ENCODE data around the gene CCDC57. TPM values are rescaled to one million over a fixed set of nuclear protein-coding genes. Genes with fewer than 3 reads are reported as not detected.

CCDC57 gene
- total RNA-seq, 1 donor from 2014 or later = 56.6 TPM

DNA sequence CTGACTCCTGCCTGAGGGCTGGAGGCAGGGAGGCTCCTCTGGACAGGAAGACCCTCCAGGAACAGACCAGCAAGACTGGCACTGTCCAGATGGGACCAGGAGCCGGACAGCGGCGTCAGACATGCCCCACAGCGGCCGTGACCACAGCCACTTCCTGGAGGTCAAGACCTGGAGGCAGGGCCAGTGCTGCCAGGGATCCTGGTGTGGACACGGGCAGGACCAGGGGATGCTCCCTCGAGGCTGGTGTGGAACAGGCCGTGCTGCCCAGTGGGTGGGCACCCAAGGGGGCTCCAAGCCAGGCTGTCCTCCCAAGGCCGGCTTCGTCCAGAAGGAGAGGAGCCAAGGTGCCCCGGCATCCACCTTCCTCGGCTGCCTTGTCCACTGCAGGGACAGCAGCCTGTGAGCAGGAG, 4.5 kb upstream of the CCDC57 start:
- no peaks in the 10 kb centered on the region for H3K9me3 Mint-ChIP-seq
- ATAC-seq (ENCODE audit: low read depth) = no peak
- intact Hi-C loops (cut with micrococcal nuclease) = loop anchor here (2.0 kb wide), 1 partner anchor 186 kb away; the partner anchor contains the start of gene RAC3
- no peaks in the 10 kb centered on the region for H3K27me3 Mint-ChIP-seq
- peak overlapping the region; percentile 57 for H3K4me3 Mint-ChIP-seq
- H3K27ac Mint-ChIP-seq = peak overlapping the region; percentile 84
- DNase-seq = no peak
- POLR2A ChIA-PET = interaction anchor here (1.3 to 8.1 kb wide), 4 partner anchors 11 to 180 kb away, joined by 4 to 60 read pairs (median 12); partner anchors contain the start of genes DCXR and SLC16A3
- CTCF ChIA-PET = no interaction called here
- H3K36me3 Mint-ChIP-seq (ENCODE audit: low read depth) = no peaks in the 10 kb centered on the region
- peaks cover 34% of the 10 kb centered on the region for H3K4me1 Mint-ChIP-seq
- TF ChIP-seq CTCF (IDR thresholded peaks at IDR 0.05) = no peak

DNA sequence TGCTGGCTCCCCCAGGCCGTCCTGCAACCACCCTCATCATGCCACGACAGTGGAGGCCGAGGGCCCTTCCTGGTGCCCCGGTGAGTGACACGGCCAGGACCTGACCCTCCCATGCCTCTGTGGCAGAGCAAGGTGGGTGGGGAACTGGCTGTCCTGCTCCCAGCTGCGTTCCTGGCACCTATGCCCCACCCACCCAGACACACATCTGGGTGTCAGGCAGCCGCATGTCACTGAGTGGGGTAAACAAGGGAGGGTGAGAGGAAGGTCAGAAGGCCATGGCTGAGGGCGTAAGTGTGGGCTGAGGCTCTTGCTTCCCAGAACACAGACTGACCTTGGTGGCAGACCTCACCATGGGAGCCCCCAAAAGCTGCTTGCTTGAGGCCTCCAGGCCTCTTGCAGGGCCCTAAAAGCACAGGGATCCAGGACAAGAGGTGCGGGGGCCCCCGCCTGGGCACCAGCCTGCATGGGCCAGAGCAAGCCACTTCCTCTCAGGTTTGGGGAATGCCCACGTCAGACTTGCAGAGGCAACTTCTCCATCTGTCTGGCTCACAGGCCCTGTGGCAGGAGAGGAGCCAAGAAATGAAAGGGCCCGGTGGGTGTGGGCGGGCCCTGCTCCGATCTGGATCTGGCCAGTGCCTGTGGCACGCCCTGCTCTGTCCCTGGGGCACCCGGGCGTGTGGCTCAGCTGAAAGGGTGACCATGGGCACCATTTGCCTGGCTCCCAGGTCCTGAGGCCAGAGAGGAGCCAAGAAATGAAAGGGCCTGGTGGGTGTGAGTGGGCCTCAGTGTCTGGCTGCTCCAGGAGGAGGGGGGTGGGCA, 3.9 kb upstream of the CCDC57 start:
- H3K36me3 Mint-ChIP-seq (ENCODE audit: low read depth) = no peaks in the 10 kb centered on the region
- ATAC-seq (ENCODE audit: low read depth) (peak; percentile 74), DNase-seq (peak; percentile 60)
- peak overlapping the region; percentile 57 for H3K4me3 Mint-ChIP-seq
- no peaks in the 10 kb centered on the region for H3K27me3 Mint-ChIP-seq
- no peaks in the 10 kb centered on the region for H3K9me3 Mint-ChIP-seq
- CTCF ChIA-PET = interaction anchor here (1.6 kb wide), 1 partner anchor 11 kb away, joined by 7 read pairs; no protein-coding TSS in a partner anchor
- intact Hi-C loops (cut with micrococcal nuclease) = loop anchor here (1.0 to 2.0 kb wide), 3 partner anchors 10 to 186 kb away; partner anchors contain the start of gene RAC3
- POLR2A ChIA-PET = interaction anchor here (0.9 to 8.1 kb wide), 5 partner anchors 10 to 179 kb away, joined by 4 to 60 read pairs (median 11); partner anchors contain the start of genes DCXR and SLC16A3
- TF ChIP-seq CTCF (IDR thresholded peaks at IDR 0.05) = no peak
- peak overlapping the region; percentile 84 for H3K27ac Mint-ChIP-seq
- peaks cover 39% of the 10 kb centered on the region for H3K4me1 Mint-ChIP-seq

DNA sequence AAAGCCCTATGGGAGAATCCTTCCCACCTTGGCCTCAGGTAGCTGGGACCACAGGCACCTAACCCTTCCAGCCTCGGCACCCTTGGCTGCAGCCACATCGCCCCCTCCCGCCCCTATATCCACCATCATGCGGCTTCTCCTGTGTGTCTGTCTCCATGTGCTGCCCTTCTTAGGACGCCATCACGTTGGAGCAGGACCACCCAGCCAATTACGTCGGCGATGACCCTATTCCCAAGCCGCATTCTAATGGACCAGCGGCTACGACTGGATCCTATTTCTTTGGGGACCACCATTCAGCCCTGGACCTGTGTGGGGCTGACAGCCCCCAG, 3.3 kb upstream of the CCDC57 start:
- Mint-ChIP-seq H3K36me3 (ENCODE audit: low read depth) (no peaks in the 10 kb centered on the region), H3K4me3 (peak overlapping the region; percentile 57), H3K4me1 (peaks cover 43% of the 10 kb centered on the region), H3K27ac (peak overlapping the region; percentile 84), H3K9me3 (no peaks in the 10 kb centered on the region), H3K27me3 (no peaks in the 10 kb centered on the region)
- no peak for TF ChIP-seq CTCF (IDR thresholded peaks at IDR 0.05)
- CTCF ChIA-PET = interaction anchor here (1.6 kb wide), 1 partner anchor 10 kb away, joined by 7 read pairs; no protein-coding TSS in a partner anchor
- POLR2A ChIA-PET = interaction anchor here (0.9 to 8.1 kb wide), 5 partner anchors 10 to 178 kb away, joined by 4 to 60 read pairs (median 11); partner anchors contain the start of genes DCXR and SLC16A3
- DNase-seq (no peak), ATAC-seq (ENCODE audit: low read depth) (no peak)
- intact Hi-C loops (cut with micrococcal nuclease) = loop anchor here (1.0 to 2.0 kb wide), 3 partner anchors 10 to 185 kb away; partner anchors contain the start of gene RAC3

DNA sequence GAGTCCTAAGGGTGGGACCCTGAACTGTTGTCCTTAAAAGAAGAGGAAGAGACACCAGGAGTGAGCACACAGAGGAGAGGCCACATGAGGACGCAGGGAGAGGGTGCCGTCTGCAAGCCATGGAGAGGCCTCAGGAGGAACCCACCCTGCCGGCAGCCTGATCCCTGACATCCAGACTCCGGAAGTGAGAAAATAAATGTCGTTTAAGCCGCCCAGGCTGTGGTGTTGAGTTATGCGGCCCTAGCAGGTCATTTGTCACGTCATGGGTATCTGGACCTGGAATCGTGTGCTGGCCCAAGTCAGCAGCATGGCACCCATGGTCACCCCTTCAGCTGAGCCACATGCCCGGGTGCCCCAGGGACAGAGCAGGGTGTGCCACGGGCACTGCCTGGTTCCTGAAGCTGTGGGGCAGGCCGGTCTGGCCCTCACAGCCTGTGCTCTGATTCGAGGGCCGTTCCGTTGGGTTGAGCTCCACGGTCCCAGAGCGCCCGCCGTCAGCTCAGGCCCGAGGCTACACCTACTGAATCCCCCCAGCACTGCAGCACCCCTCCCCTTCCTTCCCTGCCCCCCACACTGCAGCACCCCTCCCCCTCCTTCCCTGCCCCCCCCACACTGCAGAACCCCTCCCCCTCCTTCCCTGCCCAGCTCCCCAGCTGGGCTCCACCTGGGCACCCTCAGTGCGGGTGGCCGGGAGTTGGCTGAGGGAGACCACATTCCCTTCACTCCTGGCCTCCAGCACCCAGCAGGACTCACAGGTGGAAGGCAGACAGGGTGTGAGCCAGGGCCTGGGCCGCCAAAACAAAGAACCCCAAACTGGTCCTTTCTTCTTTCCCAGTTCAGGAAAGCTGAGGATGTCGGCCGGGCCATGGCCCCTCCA, 2.7 kb upstream of the CCDC57 start:
- Mint-ChIP-seq H3K27me3 (no peaks in the 10 kb centered on the region), H3K36me3 (ENCODE audit: low read depth) (no peaks in the 10 kb centered on the region), H3K4me1 (peaks cover 43% of the 10 kb centered on the region), H3K27ac (peak overlapping the region; percentile 84), H3K4me3 (no peak overlapping the region), H3K9me3 (no peaks in the 10 kb centered on the region)
- CTCF ChIA-PET = interaction anchor here (1.6 kb wide), 1 partner anchor 9 kb away, joined by 7 read pairs; no protein-coding TSS in a partner anchor
- intact Hi-C loops (cut with micrococcal nuclease) = no loop called here
- no peak for TF ChIP-seq CTCF (IDR thresholded peaks at IDR 0.05)
- ATAC-seq (ENCODE audit: low read depth) (no peak), DNase-seq (no peak)
- POLR2A ChIA-PET = interaction anchor here (0.9 to 8.1 kb wide), 6 partner anchors 9 to 83 kb away, joined by 3 to 60 read pairs (median 10); partner anchors contain the start of gene SLC16A3

Data from activated B cell treated with CpG ODN at 0.5 μM for 24 hours (primary cell).